ENCODE data around the gene SYNE3.

Gene SYNE3

DNA sequence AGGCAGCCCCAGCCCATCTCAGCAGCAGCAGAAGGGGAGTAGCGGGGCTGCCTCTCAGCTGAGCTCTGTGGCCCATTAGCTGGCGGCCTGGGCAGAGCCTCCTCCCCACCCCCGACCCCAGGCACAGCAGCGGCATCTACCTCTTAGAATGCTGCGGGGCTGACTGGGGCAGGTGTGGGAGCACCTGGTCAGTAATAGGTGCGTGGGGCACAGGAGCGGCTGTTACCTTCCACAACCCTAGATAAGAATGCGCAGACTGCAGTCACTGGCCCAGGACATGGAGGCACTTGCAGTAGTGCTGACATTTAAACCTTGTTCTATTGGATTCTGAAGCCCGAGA is 35.6 kb downstream of the SYNE3 start:
- Histone ChIP-seq H3K27ac (replicated peaks) (no peak overlapping the region), H3K27me3 (ENCODE audit: insufficient read depth, poor library complexity, severe bottlenecking) (no peaks in the 10 kb centered on the region), H3K4me3 (replicated peaks; ENCODE audit: insufficient read depth, low read length) (no peak overlapping the region)
- TF ChIP-seq, protein P1, sequence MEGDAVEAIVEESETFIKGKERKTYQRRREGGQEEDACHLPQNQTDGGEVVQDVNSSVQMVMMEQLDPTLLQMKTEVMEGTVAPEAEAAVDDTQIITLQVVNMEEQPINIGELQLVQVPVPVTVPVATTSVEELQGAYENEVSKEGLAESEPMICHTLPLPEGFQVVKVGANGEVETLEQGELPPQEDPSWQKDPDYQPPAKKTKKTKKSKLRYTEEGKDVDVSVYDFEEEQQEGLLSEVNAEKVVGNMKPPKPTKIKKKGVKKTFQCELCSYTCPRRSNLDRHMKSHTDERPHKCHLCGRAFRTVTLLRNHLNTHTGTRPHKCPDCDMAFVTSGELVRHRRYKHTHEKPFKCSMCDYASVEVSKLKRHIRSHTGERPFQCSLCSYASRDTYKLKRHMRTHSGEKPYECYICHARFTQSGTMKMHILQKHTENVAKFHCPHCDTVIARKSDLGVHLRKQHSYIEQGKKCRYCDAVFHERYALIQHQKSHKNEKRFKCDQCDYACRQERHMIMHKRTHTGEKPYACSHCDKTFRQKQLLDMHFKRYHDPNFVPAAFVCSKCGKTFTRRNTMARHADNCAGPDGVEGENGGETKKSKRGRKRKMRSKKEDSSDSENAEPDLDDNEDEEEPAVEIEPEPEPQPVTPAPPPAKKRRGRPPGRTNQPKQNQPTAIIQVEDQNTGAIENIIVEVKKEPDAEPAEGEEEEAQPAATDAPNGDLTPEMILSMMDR (IDR thresholded peaks at IDR 0.05; ENCODE audit: insufficient read depth, low read length), result no peak
- TF ChIP-seq POLR2AphosphoS5 (IDR thresholded peaks at IDR 0.05; ENCODE audit: low read depth), result no peak
- no peak for TF ChIP-seq GABPA (IDR thresholded peaks at IDR 0.05; ENCODE audit: low read depth)
- TF ChIP-seq, protein P2, sequence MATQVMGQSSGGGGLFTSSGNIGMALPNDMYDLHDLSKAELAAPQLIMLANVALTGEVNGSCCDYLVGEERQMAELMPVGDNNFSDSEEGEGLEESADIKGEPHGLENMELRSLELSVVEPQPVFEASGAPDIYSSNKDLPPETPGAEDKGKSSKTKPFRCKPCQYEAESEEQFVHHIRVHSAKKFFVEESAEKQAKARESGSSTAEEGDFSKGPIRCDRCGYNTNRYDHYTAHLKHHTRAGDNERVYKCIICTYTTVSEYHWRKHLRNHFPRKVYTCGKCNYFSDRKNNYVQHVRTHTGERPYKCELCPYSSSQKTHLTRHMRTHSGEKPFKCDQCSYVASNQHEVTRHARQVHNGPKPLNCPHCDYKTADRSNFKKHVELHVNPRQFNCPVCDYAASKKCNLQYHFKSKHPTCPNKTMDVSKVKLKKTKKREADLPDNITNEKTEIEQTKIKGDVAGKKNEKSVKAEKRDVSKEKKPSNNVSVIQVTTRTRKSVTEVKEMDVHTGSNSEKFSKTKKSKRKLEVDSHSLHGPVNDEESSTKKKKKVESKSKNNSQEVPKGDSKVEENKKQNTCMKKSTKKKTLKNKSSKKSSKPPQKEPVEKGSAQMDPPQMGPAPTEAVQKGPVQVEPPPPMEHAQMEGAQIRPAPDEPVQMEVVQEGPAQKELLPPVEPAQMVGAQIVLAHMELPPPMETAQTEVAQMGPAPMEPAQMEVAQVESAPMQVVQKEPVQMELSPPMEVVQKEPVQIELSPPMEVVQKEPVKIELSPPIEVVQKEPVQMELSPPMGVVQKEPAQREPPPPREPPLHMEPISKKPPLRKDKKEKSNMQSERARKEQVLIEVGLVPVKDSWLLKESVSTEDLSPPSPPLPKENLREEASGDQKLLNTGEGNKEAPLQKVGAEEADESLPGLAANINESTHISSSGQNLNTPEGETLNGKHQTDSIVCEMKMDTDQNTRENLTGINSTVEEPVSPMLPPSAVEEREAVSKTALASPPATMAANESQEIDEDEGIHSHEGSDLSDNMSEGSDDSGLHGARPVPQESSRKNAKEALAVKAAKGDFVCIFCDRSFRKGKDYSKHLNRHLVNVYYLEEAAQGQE (IDR thresholded peaks at IDR 0.05; ENCODE audit: insufficient replicate concordance, low read depth), result no peak
- no peak for TF ChIP-seq SPI1 (IDR thresholded peaks at IDR 0.05; ENCODE audit: borderline replicate concordance, low read depth)
- no peak for DNase-seq (ENCODE audit: low read depth in 1 of 2, low spot score in 1 of 2)

DNA sequence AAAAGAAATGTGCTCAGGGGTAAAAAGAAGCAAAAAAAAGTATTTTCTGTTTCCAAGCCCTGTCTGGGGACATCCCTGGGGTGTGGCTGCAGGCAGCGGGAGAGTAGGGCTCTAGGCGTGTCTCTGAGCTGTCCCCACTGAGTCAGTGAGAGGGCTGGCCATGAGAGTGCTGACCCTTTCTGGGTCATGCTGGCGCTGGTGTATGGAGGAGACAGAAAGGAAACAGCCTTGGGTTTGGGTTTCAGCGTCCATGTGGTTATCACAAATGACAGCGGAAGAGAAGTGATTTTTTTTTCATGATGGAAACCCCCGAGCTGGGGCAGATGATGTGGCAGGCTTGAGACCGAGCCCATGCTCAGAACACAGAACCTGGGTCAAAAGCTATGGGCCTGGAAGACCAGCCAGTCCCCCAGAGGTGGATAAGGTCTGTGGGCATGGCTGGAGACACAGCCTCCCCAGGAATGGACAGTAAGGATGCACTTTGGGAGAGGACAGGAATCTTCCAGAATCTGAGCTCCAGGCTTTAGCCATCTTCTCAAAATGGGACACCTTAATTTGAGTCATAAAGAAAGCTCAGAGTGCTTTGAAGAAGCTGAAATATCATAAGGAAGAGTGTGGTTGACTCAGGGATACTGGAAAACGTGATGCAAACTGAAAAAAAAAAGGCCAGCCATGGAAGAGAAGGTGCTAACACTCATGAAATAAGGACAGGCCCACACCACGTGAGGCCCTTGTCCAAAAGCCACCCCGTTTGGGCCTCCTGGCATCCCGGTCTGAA is 36.2 kb downstream of the SYNE3 start:
- no peak for DNase-seq (ENCODE audit: low read depth in 1 of 2, low spot score in 1 of 2)
- TF ChIP-seq SPI1 (IDR thresholded peaks at IDR 0.05; ENCODE audit: borderline replicate concordance, low read depth), result no peak
- TF ChIP-seq, protein P1 (IDR thresholded peaks at IDR 0.05; ENCODE audit: insufficient read depth, low read length), result no peak
- TF ChIP-seq, protein P2 (IDR thresholded peaks at IDR 0.05; ENCODE audit: insufficient replicate concordance, low read depth), result no peak
- no peak for TF ChIP-seq POLR2AphosphoS5 (IDR thresholded peaks at IDR 0.05; ENCODE audit: low read depth)
- Histone ChIP-seq H3K27me3 (ENCODE audit: insufficient read depth, poor library complexity, severe bottlenecking) (no peaks in the 10 kb centered on the region), H3K27ac (replicated peaks) (no peak overlapping the region), H3K4me3 (replicated peaks; ENCODE audit: insufficient read depth, low read length) (no peak overlapping the region)

DNA sequence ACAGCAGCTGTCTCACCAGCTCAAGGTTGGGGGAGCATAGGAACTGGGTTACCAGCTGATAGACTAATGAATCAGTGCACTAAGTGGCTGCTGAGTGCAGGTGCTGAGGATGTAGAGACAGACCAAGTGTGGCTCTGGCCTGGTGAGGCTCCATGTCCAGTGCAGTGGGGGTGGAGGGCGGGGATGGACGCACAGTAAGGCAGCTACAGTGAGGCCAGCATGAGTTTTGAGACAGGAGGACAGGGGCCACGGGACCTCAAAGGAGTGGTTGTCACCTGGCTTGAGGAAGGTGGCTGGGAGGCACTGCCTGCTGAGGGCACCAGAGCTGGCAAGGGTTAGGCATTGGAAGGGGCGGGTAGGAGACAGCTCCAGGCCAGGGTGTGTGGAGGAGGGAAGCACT is 37.0 kb downstream of the SYNE3 start:
- TF ChIP-seq, protein P1 (IDR thresholded peaks at IDR 0.05; ENCODE audit: insufficient read depth, low read length), result no peak
- no peak for TF ChIP-seq POLR2AphosphoS5 (IDR thresholded peaks at IDR 0.05; ENCODE audit: low read depth)
- no peak for TF ChIP-seq GABPA (IDR thresholded peaks at IDR 0.05; ENCODE audit: low read depth)
- TF ChIP-seq, protein P2 (IDR thresholded peaks at IDR 0.05; ENCODE audit: insufficient replicate concordance, low read depth), result no peak
- no peak for TF ChIP-seq SPI1 (IDR thresholded peaks at IDR 0.05; ENCODE audit: borderline replicate concordance, low read depth)
- no peak for DNase-seq (ENCODE audit: low read depth in 1 of 2, low spot score in 1 of 2)
- Histone ChIP-seq H3K4me3 (replicated peaks; ENCODE audit: insufficient read depth, low read length) (no peak overlapping the region), H3K27me3 (ENCODE audit: insufficient read depth, poor library complexity, severe bottlenecking) (no peaks in the 10 kb centered on the region), H3K27ac (replicated peaks) (no peak overlapping the region)

All from HL-60 (cell line).